HEK293 (cell line): Measurements from ENCODE around the gene SPOCK1.

ENCODE experiments used
- CTCF ChIA-PET: fragments of 350-600 bp; formaldehyde crosslinking; extraction: SDS; loops from one replicate; lab custom pipeline; 2021; ENCODE audit warnings: antibody characterized with exemption; lab: Yijun Ruan, JAX
- POLR2A ChIA-PET: fragments of 300-600 bp; formaldehyde crosslinking; extraction: SDS; loops from one replicate; lab custom pipeline; 2020; ENCODE audit warnings: antibody characterized with exemption, inconsistent platforms; lab: Yijun Ruan, JAX
- H3K27ac ChIP-seq: fragments of 200-500 bp; sonication (Bioruptor generic); 2 replicates; pipeline ENCODE4 v1.5.1; 2014; ENCODE audit warnings: low read depth, low read length, control low read depth, inconsistent platforms; ENCODE audit errors: extremely low read depth
- H3K36me3 ChIP-seq, 2 experiments: fragments of 200-500 bp in 1 of 2; sonication (Bioruptor generic) in 1 of 2; 1 replicate in 1 of 2; 2 replicates in 1 of 2; pipeline ENCODE4 v1.5.1; 2014 to 2017; ENCODE audit warnings: inconsistent platforms in 2 of 2, low read length in 2 of 2; ENCODE audit not compliant: control insufficient read depth in 2 of 2, insufficient read depth in 1 of 2
- H3K4me1 ChIP-seq: fragments of 200-500 bp; sonication (Bioruptor generic); 2 replicates; pipeline ENCODE4 v1.5.1; 2014; ENCODE audit warnings: mild to moderate bottlenecking, low read length, inconsistent platforms; ENCODE audit not compliant: control insufficient read depth, insufficient read depth
- H3K4me3 ChIP-seq: 2 replicates; pipeline ENCODE4 v1.5.1; 2011; ENCODE audit warnings: low read depth, mild to moderate bottlenecking, control low read depth, low read length, moderate library complexity
- H3K9me3 ChIP-seq: fragments of 200-500 bp; sonication (Bioruptor generic); 2 replicates; pipeline ENCODE4 v1.5.1; 2014; ENCODE audit warnings: low read depth, low read length, inconsistent platforms; ENCODE audit not compliant: control insufficient read depth, insufficient read depth
- ATF2 ChIP-seq: fragments of 450-650 bp; formaldehyde crosslinking; IDR thresholded peaks from 2 replicates; pipeline ENCODE4 v1.5.1; 2016; ENCODE audit warnings: missing biosample characterization, missing genetic modification characterization, low read depth
- GLIS1 ChIP-seq: fragments of 450-650 bp; formaldehyde crosslinking; IDR thresholded peaks from 2 replicates; pipeline ENCODE4 v1.5.1; 2016; ENCODE audit warnings: missing biosample characterization, missing genetic modification characterization
- KLF10 ChIP-seq: fragments of 450-650 bp; IDR thresholded peaks from 2 replicates; pipeline ENCODE4 v1.5.1; 2018; ENCODE audit warnings: missing biosample characterization, mild to moderate bottlenecking, missing genetic modification characterization
- SCRT2 ChIP-seq: fragments of 450-650 bp; formaldehyde crosslinking; IDR thresholded peaks from 2 replicates; pipeline ENCODE4 v1.5.1; 2016; ENCODE audit warnings: missing biosample characterization, missing genetic modification characterization
- SP7 ChIP-seq: fragments of 450-650 bp; formaldehyde crosslinking; IDR thresholded peaks from 2 replicates; pipeline ENCODE4 v1.5.1; 2016; ENCODE audit warnings: missing biosample characterization, missing genetic modification characterization
- ZNF2 ChIP-seq: fragments of 450-650 bp; formaldehyde crosslinking; IDR thresholded peaks from 2 replicates; pipeline ENCODE4 v1.5.1; 2016; ENCODE audit warnings: missing biosample characterization, missing genetic modification characterization
- ZNF214 ChIP-seq: fragments of 450-650 bp; formaldehyde crosslinking; IDR thresholded peaks from 2 replicates; pipeline ENCODE4 v1.5.1; 2017; ENCODE audit warnings: missing biosample characterization, mild to moderate bottlenecking, missing genetic modification characterization, borderline replicate concordance
- ZNF24 ChIP-seq: fragments of 450-650 bp; formaldehyde crosslinking; IDR thresholded peaks from 2 replicates; pipeline ENCODE4 v1.5.1; 2016; ENCODE audit warnings: missing biosample characterization, missing genetic modification characterization
- ZNF350 ChIP-seq: fragments of 450-650 bp; formaldehyde crosslinking; IDR thresholded peaks from 2 replicates; pipeline ENCODE4 v1.5.0; 2017; ENCODE audit warnings: missing biosample characterization, mild to moderate bottlenecking, missing genetic modification characterization
- ZNF433 ChIP-seq: fragments of 450-650 bp; formaldehyde crosslinking; IDR thresholded peaks from 2 replicates; pipeline ENCODE4 v1.5.1; 2016; ENCODE audit warnings: missing biosample characterization, missing genetic modification characterization, low read depth
- ZNF529 ChIP-seq: fragments of 450-650 bp; formaldehyde crosslinking; IDR thresholded peaks from 2 replicates; pipeline ENCODE4 v1.5.1; 2017; ENCODE audit warnings: missing genetic modification characterization, missing biosample characterization; ENCODE audit not compliant: insufficient replicate concordance
- ZNF544 ChIP-seq: fragments of 450-650 bp; formaldehyde crosslinking; IDR thresholded peaks from 2 replicates; pipeline ENCODE4 v1.5.0; 2017; ENCODE audit warnings: missing biosample characterization, missing genetic modification characterization
- ZNF645 ChIP-seq: fragments of 450-650 bp; formaldehyde crosslinking; IDR thresholded peaks from 2 replicates; pipeline ENCODE4; 2016; ENCODE audit warnings: missing biosample characterization, missing genetic modification characterization
- ZNF785 ChIP-seq: fragments of 450-650 bp; formaldehyde crosslinking; IDR thresholded peaks from 2 replicates; pipeline ENCODE4 v1.5.1; 2016; ENCODE audit warnings: missing biosample characterization, missing genetic modification characterization
- ZSCAN23 ChIP-seq: fragments of 450-650 bp; formaldehyde crosslinking; IDR thresholded peaks from 2 replicates; pipeline ENCODE4 v1.5.1; 2016; ENCODE audit warnings: missing biosample characterization, missing genetic modification characterization
- TF ChIP-seq, protein P1 (sequence below): fragments of 450-650 bp; formaldehyde crosslinking; IDR thresholded peaks from 2 replicates; pipeline ENCODE4 v1.5.1; 2016; ENCODE audit warnings: missing biosample characterization, missing genetic modification characterization
- TF ChIP-seq, protein P2 (sequence below): fragments of 450-650 bp; formaldehyde crosslinking; IDR thresholded peaks from 2 replicates; pipeline ENCODE4 v1.5.1; 2016; ENCODE audit warnings: missing biosample characterization, missing genetic modification characterization
- TF ChIP-seq, protein P3 (sequence below): fragments of 450-650 bp; formaldehyde crosslinking; IDR thresholded peaks from 2 replicates; pipeline ENCODE4 v1.5.1; 2016; ENCODE audit warnings: missing biosample characterization, missing genetic modification characterization, borderline replicate concordance
- TF ChIP-seq, protein P4 (sequence below): fragments of 450-650 bp; formaldehyde crosslinking; IDR thresholded peaks from 2 replicates; pipeline ENCODE4 v1.5.1; 2016; ENCODE audit warnings: missing biosample characterization, missing genetic modification characterization

Gene SPOCK1

GRCh38 chr5:137188566-137188965, 310.6 kb downstream of the SPOCK1 start:
- Histone ChIP-seq H3K9me3 (no peaks in the 10 kb centered on the region), H3K4me1 (no peaks in the 10 kb centered on the region), H3K4me3 (no peak overlapping the region), H3K36me3 (no peaks in the 10 kb centered on the region), H3K27ac (no peak overlapping the region)
- POLR2A ChIA-PET = no interaction called here
- TF ChIP-seq, protein P1, sequence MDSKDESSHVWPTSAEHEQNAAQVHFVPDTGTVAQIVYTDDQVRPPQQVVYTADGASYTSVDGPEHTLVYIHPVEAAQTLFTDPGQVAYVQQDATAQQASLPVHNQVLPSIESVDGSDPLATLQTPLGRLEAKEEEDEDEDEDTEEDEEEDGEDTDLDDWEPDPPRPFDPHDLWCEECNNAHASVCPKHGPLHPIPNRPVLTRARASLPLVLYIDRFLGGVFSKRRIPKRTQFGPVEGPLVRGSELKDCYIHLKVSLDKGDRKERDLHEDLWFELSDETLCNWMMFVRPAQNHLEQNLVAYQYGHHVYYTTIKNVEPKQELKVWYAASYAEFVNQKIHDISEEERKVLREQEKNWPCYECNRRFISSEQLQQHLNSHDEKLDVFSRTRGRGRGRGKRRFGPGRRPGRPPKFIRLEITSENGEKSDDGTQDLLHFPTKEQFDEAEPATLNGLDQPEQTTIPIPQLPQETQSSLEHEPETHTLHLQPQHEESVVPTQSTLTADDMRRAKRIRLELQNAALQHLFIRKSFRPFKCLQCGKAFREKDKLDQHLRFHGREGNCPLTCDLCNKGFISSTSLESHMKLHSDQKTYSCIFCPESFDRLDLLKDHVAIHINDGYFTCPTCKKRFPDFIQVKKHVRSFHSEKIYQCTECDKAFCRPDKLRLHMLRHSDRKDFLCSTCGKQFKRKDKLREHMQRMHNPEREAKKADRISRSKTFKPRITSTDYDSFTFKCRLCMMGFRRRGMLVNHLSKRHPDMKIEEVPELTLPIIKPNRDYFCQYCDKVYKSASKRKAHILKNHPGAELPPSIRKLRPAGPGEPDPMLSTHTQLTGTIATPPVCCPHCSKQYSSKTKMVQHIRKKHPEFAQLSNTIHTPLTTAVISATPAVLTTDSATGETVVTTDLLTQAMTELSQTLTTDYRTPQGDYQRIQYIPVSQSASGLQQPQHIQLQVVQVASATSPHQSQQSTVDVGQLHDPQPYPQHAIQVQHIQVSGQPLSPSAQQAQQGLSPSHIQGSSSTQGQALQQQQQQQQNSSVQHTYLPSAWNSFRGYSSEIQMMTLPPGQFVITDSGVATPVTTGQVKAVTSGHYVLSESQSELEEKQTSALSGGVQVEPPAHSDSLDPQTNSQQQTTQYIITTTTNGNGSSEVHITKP (tag by site-specific recombination) = no peak
- TF ChIP-seq ZNF214 (tag by site-specific recombination) = no peak
- TF ChIP-seq, protein P2, sequence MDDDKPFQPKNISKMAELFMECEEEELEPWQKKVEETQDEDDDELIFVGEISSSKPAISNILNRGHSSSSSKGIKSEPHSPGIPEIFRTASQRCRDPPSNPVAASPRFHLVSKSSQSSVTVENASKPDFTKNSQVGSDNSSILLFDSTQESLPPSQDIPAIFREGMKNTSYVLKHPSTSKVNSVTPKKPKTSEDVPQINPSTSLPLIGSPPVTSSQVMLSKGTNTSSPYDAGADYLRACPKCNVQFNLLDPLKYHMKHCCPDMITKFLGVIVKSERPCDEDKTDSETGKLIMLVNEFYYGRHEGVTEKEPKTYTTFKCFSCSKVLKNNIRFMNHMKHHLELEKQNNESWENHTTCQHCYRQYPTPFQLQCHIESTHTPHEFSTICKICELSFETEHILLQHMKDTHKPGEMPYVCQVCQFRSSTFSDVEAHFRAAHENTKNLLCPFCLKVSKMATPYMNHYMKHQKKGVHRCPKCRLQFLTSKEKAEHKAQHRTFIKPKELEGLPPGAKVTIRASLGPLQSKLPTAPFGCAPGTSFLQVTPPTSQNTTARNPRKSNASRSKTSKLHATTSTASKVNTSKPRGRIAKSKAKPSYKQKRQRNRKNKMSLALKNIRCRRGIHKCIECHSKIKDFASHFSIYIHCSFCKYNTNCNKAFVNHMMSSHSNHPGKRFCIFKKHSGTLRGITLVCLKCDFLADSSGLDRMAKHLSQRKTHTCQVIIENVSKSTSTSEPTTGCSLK = no peak
- no peak for TF ChIP-seq ATF2 (tag by site-specific recombination)
- TF ChIP-seq SP7 (tag by site-specific recombination) = no peak
- no peak for TF ChIP-seq KLF10 (tag by site-specific recombination)
- no peak for TF ChIP-seq ZNF544 (tag by site-specific recombination)
- CTCF ChIA-PET = interaction anchor here (1.2 to 1.8 kb wide), 3 partner anchors 11 to 131 kb away, joined by 3 to 4 read pairs (median 4); no protein-coding TSS in a partner anchor

DNA sequence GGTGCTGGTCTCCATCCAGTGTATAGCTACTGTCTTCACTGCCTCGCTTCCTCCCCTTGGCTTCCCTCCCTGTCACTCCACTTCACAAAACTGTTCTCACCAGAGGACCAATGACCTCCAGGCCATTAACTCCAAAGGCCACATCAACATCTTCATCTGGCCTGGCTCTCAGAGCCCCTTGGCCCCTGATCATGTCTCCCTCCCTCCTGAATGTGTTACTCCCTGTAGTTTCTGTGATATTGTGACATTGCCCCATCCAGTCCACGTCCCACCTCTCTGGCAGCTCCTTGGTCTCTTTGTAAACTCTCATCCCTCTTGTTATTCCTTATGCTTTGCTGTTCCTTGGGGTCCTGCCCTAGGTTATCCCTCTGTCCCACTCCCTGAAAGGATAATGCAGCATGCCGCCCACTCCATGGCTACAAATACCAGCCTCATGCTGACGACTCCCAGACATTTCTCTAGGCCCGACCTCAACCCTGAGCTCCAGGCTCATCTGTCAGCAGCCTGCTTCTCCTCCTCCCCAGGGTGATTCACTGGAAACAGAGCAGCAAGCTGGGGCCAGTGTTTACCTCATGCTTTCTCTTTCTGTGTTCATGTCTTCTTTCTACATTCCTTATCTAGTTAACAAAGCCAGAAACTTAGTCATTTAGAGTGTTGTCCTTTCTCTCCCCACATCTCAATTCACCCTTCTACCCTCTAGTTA, 312.2 kb downstream of the SPOCK1 start:
- Histone ChIP-seq H3K4me3 (no peak overlapping the region), H3K36me3 (no peaks in the 10 kb centered on the region), H3K4me1 (no peaks in the 10 kb centered on the region), H3K27ac (no peak overlapping the region), H3K9me3 (no peaks in the 10 kb centered on the region)
- TF ChIP-seq ZNF2 (no peak), ZNF529 (tag by site-specific recombination) (no peak), SCRT2 (tag by site-specific recombination) (no peak), ZNF645 (tag by site-specific recombination) (no peak)
- POLR2A ChIA-PET = no interaction called here
- CTCF ChIA-PET = no interaction called here

- POLR2A ChIA-PET = no interaction called here
- TF ChIP-seq, protein P3, sequence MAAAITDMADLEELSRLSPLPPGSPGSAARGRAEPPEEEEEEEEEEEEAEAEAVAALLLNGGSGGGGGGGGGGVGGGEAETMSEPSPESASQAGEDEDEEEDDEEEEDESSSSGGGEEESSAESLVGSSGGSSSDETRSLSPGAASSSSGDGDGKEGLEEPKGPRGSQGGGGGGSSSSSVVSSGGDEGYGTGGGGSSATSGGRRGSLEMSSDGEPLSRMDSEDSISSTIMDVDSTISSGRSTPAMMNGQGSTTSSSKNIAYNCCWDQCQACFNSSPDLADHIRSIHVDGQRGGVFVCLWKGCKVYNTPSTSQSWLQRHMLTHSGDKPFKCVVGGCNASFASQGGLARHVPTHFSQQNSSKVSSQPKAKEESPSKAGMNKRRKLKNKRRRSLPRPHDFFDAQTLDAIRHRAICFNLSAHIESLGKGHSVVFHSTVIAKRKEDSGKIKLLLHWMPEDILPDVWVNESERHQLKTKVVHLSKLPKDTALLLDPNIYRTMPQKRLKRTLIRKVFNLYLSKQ (tag by site-specific recombination) = no peak
- no peak for TF ChIP-seq ZNF785 (tag by site-specific recombination)
- TF ChIP-seq ZNF529 (tag by site-specific recombination) = no peak
- no peak for TF ChIP-seq GLIS1 (tag by site-specific recombination)
- TF ChIP-seq, protein P4, sequence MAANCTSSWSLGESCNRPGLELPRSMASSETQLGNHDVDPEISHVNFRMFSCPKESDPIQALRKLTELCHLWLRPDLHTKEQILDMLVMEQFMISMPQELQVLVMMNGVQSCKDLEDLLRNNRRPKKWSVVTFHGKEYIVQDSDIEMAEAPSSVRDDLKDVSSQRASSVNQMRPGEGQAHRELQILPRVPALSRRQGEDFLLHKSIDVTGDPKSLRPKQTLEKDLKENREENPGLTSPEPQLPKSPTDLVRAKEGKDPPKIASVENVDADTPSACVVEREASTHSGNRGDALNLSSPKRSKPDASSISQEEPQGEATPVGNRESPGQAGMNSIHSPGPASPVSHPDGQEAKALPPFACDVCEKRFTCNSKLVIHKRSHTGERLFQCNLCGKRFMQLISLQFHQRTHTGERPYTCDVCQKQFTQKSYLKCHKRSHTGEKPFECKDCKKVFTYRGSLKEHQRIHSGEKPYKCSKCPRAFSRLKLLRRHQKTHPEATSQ (tag by site-specific recombination) = no peak
- no peak for TF ChIP-seq ZSCAN23 (tag by site-specific recombination)
- TF ChIP-seq ZNF433 (tag by site-specific recombination) = no peak
- no peak for TF ChIP-seq ZNF350 (tag by site-specific recombination)
- no peak for TF ChIP-seq ZNF24 (tag by site-specific recombination)
Measured at GRCh38 chr5:137185193-137185592, 313.9 kb downstream of the SPOCK1 start.

More at GRCh38 chr5:137185193-137185592, 313.9 kb downstream of the SPOCK1 start:
- CTCF ChIA-PET = interaction anchor here (0.6 kb wide), 1 partner anchor 136 kb away, joined by 8 read pairs; no protein-coding TSS in a partner anchor
- Histone ChIP-seq H3K9me3 (no peaks in the 10 kb centered on the region), H3K4me3 (no peak overlapping the region), H3K36me3 (no peaks in the 10 kb centered on the region), H3K4me1 (no peaks in the 10 kb centered on the region), H3K27ac (no peak overlapping the region)
